Upper lobe of left lung (tissue), 6 donors: ENCODE data around the gene FBLN2. TPM values are rescaled to one million over a fixed set of nuclear protein-coding genes. Genes with fewer than 3 reads are reported as not detected.

ENCODE experiments used
- ATAC-seq, 2 donors: fragments of 200-7000 bp; cut with Tn5 transposase; one replicate each; pipeline ENCODE4 v1.9.1; 2022; ENCODE audit warnings: mild to moderate bottlenecking in 2 of 2, moderate library complexity in 2 of 2; ENCODE audit not compliant: low FRiP score in 2 of 2
- DNase-seq, 2 donors: peaks; one replicate each; pipeline ENCODE4 v3.0.0-alpha.2; 2019 to 2020
- H3K27ac ChIP-seq, 4 donors: fragments of 200-600 bp; sonication (generic); one replicate each; pipeline ENCODE4 v1.5.1; 2016 to 2019
- H3K27me3 ChIP-seq, 4 donors: fragments of 200-600 bp; sonication (generic); one replicate each; pipeline ENCODE4 v1.5.1; 2017 to 2019
- H3K36me3 ChIP-seq, 4 donors: fragments of 200-600 bp; sonication (generic); one replicate each; pipeline ENCODE4 v1.5.1; 2016 to 2019
- H3K4me1 ChIP-seq, 4 donors: fragments of 200-600 bp; sonication (generic); one replicate each; pipeline ENCODE4 v1.5.1; 2018 to 2019
- H3K4me3 ChIP-seq, 4 donors: fragments of 200-600 bp; sonication (generic); one replicate each; pipeline ENCODE4 v1.5.1; 2017 to 2019; ENCODE audit warnings: mild to moderate bottlenecking in 2 of 4, moderate library complexity in 1 of 4
- H3K9me3 ChIP-seq, 4 donors: fragments of 200-600 bp; sonication (generic); one replicate each; pipeline ENCODE4 v1.5.1; 2018 to 2019
- CTCF ChIP-seq, 6 experiments: fragments of 450-650 bp in 4 of 6; fragments of 200-600 bp in 2 of 6; sonication (generic) in 2 of 6; IDR thresholded peaks; one replicate each; pipeline ENCODE4 v1.5.1; 2016 to 2019; ENCODE audit warnings: antibody characterized with exemption in 6 of 6
- EP300 ChIP-seq, 4 donors: sonication (generic); formaldehyde crosslinking; IDR thresholded peaks; one replicate each; pipeline ENCODE4 v1.5.1; 2017; ENCODE audit warnings: antibody characterized with exemption in 4 of 4, control low read depth in 2 of 4
- POLR2A ChIP-seq, 4 donors: fragments of 450-650 bp; IDR thresholded peaks; one replicate each; pipeline ENCODE4 v1.5.1; 2016 to 2017; ENCODE audit warnings: antibody characterized with exemption in 4 of 4, mild to moderate bottlenecking in 2 of 4
- POLR2AphosphoS5 ChIP-seq, 2 donors: sonication (generic); formaldehyde crosslinking; IDR thresholded peaks; one replicate each; pipeline ENCODE4 v1.5.1; 2017; ENCODE audit warnings: antibody characterized with exemption in 2 of 2
- WGBS, 2 donors: methylation state at CpG; one replicate each; pipeline ENCODE4 v1.1.5; 2017 to 2018; 5-methylcytosine and 5-hydroxymethylcytosine counted together
- total RNA-seq, 6 donors: library from RNA; depleted of rRNA in 4 of 6; stranded (reverse); fragments of >200 nt in 4 of 6; gene quantifications; one replicate each; pipeline versions ENCODE4 v1.1.0 to v1.2.1, GENCODE V29; 2016 to 2021
- donor health status: DM: no; HTN: no; CAD: no; lungs with moderate emphysema.
- donor health status: DM: no; HTN: yes; CAD: no; lungs with severe emphysema.

Gene FBLN2
- total RNA-seq, 6 donors from 2014 or later: 2.1 to 85.7 (median 19.5) TPM

- H3K9me3 ChIP-seq: no peaks in the 10 kb centered on the region
- no peak for TF ChIP-seq POLR2AphosphoS5 (IDR thresholded peaks at IDR 0.05)
- no peak for TF ChIP-seq CTCF (IDR thresholded peaks at IDR 0.05)
- TF ChIP-seq POLR2A (IDR thresholded peaks at IDR 0.05): no peak
- TF ChIP-seq EP300 (IDR thresholded peaks at IDR 0.05): no peak
- peaks cover 0 to 5% (median 2%) of the 10 kb centered on the region in 4 donors for H3K27me3 ChIP-seq
- ATAC-seq: peak in 1 of 2 donors; percentile 64
- WGBS, 2 donors: 7 to 13% methylated on average over 14 to 19 of the region's 19 CpGs
- H3K27ac ChIP-seq: no peak overlapping the region
- DNase-seq: no peak
- H3K4me3 ChIP-seq: no peak overlapping the region
- peaks cover 14 to 23% (median 16%) of the 10 kb centered on the region in 4 donors for H3K4me1 ChIP-seq
- no peaks in the 10 kb centered on the region for H3K36me3 ChIP-seq
Measured at GRCh38 chr3:13647298-13648059, 98.6 kb downstream of the FBLN2 start.

- 3 to 20% methylated on average over 7 to 17 of the region's 20 CpGs for WGBS, 2 donors
- no peak overlapping the region for H3K4me3 ChIP-seq
- DNase-seq: peak; percentile 66 to 97
- H3K27ac ChIP-seq: no peak overlapping the region
- peaks cover 14 to 23% (median 16%) of the 10 kb centered on the region in 4 donors for H3K4me1 ChIP-seq
- peaks cover 0 to 5% (median 2%) of the 10 kb centered on the region in 4 donors for H3K27me3 ChIP-seq
- no peaks in the 10 kb centered on the region for H3K9me3 ChIP-seq
- ATAC-seq: peak; percentile 78 to 84
- TF ChIP-seq EP300 (IDR thresholded peaks at IDR 0.05): no peak
- no peak for TF ChIP-seq POLR2AphosphoS5 (IDR thresholded peaks at IDR 0.05)
- TF ChIP-seq CTCF (IDR thresholded peaks at IDR 0.05): peak; percentile 83 to 97 (median 92)
- TF ChIP-seq POLR2A (IDR thresholded peaks at IDR 0.05): no peak
- no peaks in the 10 kb centered on the region for H3K36me3 ChIP-seq
Measured at GRCh38 chr3:13648060-13649001, 99.4 kb downstream of the FBLN2 start.

GRCh38 chr3:13650210-13651056 is 101.5 kb downstream of the FBLN2 start:
- DNase-seq (peak; percentile 71 to 97), ATAC-seq (peak; percentile 83 to 84)
- Histone ChIP-seq H3K4me1 (peaks cover 14 to 31% (median 22%) of the 10 kb centered on the region in 4 donors), H3K9me3 (no peaks in the 10 kb centered on the region), H3K4me3 (no peak overlapping the region), H3K36me3 (no peaks in the 10 kb centered on the region), H3K27ac (no peak overlapping the region), H3K27me3 (peaks cover 0 to 13% (median 2%) of the 10 kb centered on the region in 4 donors)
- WGBS, 2 donors: 18 to 49% methylated on average over 13 to 48 of the region's 48 CpGs
- TF ChIP-seq EP300 (IDR thresholded peaks at IDR 0.05): peak in 2 of 4 donors; percentile 11 to 83
- TF ChIP-seq POLR2AphosphoS5 (IDR thresholded peaks at IDR 0.05): no peak
- TF ChIP-seq POLR2A (IDR thresholded peaks at IDR 0.05): no peak
- TF ChIP-seq CTCF (IDR thresholded peaks at IDR 0.05): peak; percentile 98 to 100 (median 99)

- WGBS, 2 donors: 85 to 92% methylated on average over 9 of the region's 9 CpGs
- ATAC-seq (no peak), DNase-seq (no peak)
- no peak for TF ChIP-seq CTCF (IDR thresholded peaks at IDR 0.05)
- no peak for TF ChIP-seq POLR2AphosphoS5 (IDR thresholded peaks at IDR 0.05)
- TF ChIP-seq POLR2A (IDR thresholded peaks at IDR 0.05): no peak
- TF ChIP-seq EP300 (IDR thresholded peaks at IDR 0.05): no peak
- Histone ChIP-seq H3K4me3 (no peak overlapping the region), H3K9me3 (no peaks in the 10 kb centered on the region), H3K36me3 (no peaks in the 10 kb centered on the region), H3K4me1 (peaks cover 14 to 34% (median 22%) of the 10 kb centered on the region in 4 donors), H3K27me3 (peaks cover 0 to 14% (median 2%) of the 10 kb centered on the region in 4 donors), H3K27ac (no peak overlapping the region)
Measured at GRCh38 chr3:13651057-13651400, 102.1 kb downstream of the FBLN2 start.
